Coronary artery (tissue), 2 donors: ENCODE measurements around the gene ADCY1.
"Not testable (repeated sequence)": the region's sequence is repeated elsewhere in the genome, so short reads cannot be mapped to it uniquely, and the experiment has no call there.

ENCODE experiments used
- DNase-seq: peaks from one replicate; pipeline ENCODE4 v3.0.0-alpha.2; 2017; ENCODE audit warnings: low spot score
- H3K27ac ChIP-seq, 2 donors: fragments of 200-600 bp; sonication (generic); one replicate each; pipeline ENCODE4 v1.5.1; 2016 to 2019
- H3K4me3 ChIP-seq: fragments of 200-600 bp; sonication (generic); 2 replicates; pipeline ENCODE4 v1.5.1; 2016; ENCODE audit warnings: mild to moderate bottlenecking, moderate library complexity
- CTCF ChIP-seq: fragments of 200-600 bp; sonication (generic); IDR thresholded peaks from one replicate; pipeline ENCODE4 v1.5.1; 2019; ENCODE audit warnings: antibody characterized with exemption

Gene ADCY1

GRCh38 chr7:45573661-45574415, at the start of gene ADCY1:
Gene ADCY1 (plus strand): TSS chr7:45574368. CDS start chr7:45574544, 176 bp downstream.
- TF ChIP-seq CTCF, result no peak
- Histone ChIP-seq H3K4me3 (peak within 1 kb of the TSS; percentile 78), H3K27ac (no peak within 1 kb of the TSS)
- peak; percentile 61 for DNase-seq

- no peak for TF ChIP-seq CTCF
- no peak for DNase-seq
- Histone ChIP-seq H3K27ac (no peak overlapping the region), H3K4me3 (no peak overlapping the region)
These were observed 49.7 kb upstream of the ADCY1 start for GRCh38 chr7:45524445-45524844.

- no peak overlapping the region for H3K27ac ChIP-seq
- no peak for TF ChIP-seq CTCF
- no peak for DNase-seq
These were observed 49.1 kb upstream of the ADCY1 start for GRCh38 chr7:45525057-45525456.

GRCh38 chr7:45543473-45543872, 30.7 kb upstream of the ADCY1 start:
- TF ChIP-seq CTCF, result no peak
- no peak overlapping the region for H3K4me3 ChIP-seq
- H3K27ac ChIP-seq, result no peak overlapping the region
- no peak for DNase-seq

More at GRCh38 chr7:45525057-45525456, 49.1 kb upstream of the ADCY1 start:
- no peak overlapping the region for H3K4me3 ChIP-seq

GRCh38 chr7:45545105-45545710, 29.0 kb upstream of the ADCY1 start:
- H3K27ac ChIP-seq, H3K4me3 ChIP-seq, DNase-seq: not testable (repeated sequence)

- not testable (repeated sequence) for H3K4me3 ChIP-seq, H3K27ac ChIP-seq, DNase-seq
These were observed 25.3 kb upstream of the ADCY1 start for GRCh38 chr7:45548917-45549316.

GRCh38 chr7:45563401-45563800, 10.8 kb upstream of the ADCY1 start:
- no peak for TF ChIP-seq CTCF
- no peak overlapping the region for H3K27ac ChIP-seq
- H3K4me3 ChIP-seq, result no peak overlapping the region
- DNase-seq, result no peak

- Histone ChIP-seq H3K27ac (no peak overlapping the region), H3K4me3 (peak overlapping the region; percentile 62)
- DNase-seq, result no peak
- no peak for TF ChIP-seq CTCF
These were observed 10.2 kb upstream of the ADCY1 start for GRCh38 chr7:45563941-45564461.
